Endodermal cell (in vitro differentiated cells): Measurements from ENCODE around the gene PACS1. TPM values are rescaled to one million over a fixed set of nuclear protein-coding genes. Genes with fewer than 3 reads are reported as not detected.

ENCODE experiments used
- DNase-seq: peaks from one replicate; pipeline ENCODE4 v3.0.0-alpha.2; 2017
- H3K27ac ChIP-seq: 2 replicates; pipeline ENCODE4 v1.5.1; 2013; ENCODE audit warnings: mild to moderate bottlenecking, low read depth, low read length, moderate library complexity
- H3K27me3 ChIP-seq: 2 replicates; pipeline ENCODE4 v1.6.1; 2013; ENCODE audit warnings: mild to moderate bottlenecking, low read length, moderate library complexity; ENCODE audit not compliant: insufficient read depth, control insufficient read depth, poor library complexity, severe bottlenecking
- H3K36me3 ChIP-seq: 2 replicates; pipeline ENCODE4 v1.7.0; 2013; ENCODE audit warnings: mild to moderate bottlenecking, low read length, moderate library complexity; ENCODE audit not compliant: control insufficient read depth, insufficient read depth
- H3K4me1 ChIP-seq: one replicate; pipeline ENCODE4 v1.7.0; 2013; ENCODE audit warnings: low read length; ENCODE audit not compliant: control insufficient read depth, insufficient read depth
- H3K4me3 ChIP-seq: 2 replicates; pipeline ENCODE4 v1.5.1; 2013; ENCODE audit warnings: mild to moderate bottlenecking, low read length, moderate library complexity
- H3K9ac ChIP-seq: 2 replicates; pipeline ENCODE4 v1.6.1; 2013; ENCODE audit warnings: mild to moderate bottlenecking, low read length, moderate library complexity; ENCODE audit not compliant: poor library complexity, severe bottlenecking; ENCODE audit errors: extremely low read depth
- H3K9me3 ChIP-seq: 2 replicates; pipeline ENCODE4 v1.6.1; 2013; ENCODE audit warnings: mild to moderate bottlenecking, low read length, moderate library complexity; ENCODE audit not compliant: control insufficient read depth
- H3K27ac Mint-ChIP-seq: 2 replicates; pipeline ENCODE4 v1.8.0; 2020; ENCODE audit warnings: mixed read lengths
- H3K27me3 Mint-ChIP-seq: 2 replicates; pipeline ENCODE4 v1.8.0; 2021; ENCODE audit warnings: mild to moderate bottlenecking, mixed read lengths; ENCODE audit not compliant: insufficient read depth
- H3K36me3 Mint-ChIP-seq: 2 replicates; pipeline ENCODE4 v1.8.0; 2020; ENCODE audit warnings: low read depth, mixed read lengths
- H3K4me1 Mint-ChIP-seq: 2 replicates; pipeline ENCODE4 v1.8.0; 2020; ENCODE audit warnings: mixed read lengths
- H3K4me3 Mint-ChIP-seq: 2 replicates; pipeline ENCODE4 v1.8.0; 2020; ENCODE audit warnings: mild to moderate bottlenecking, moderate library complexity, mixed read lengths
- H3K9me3 Mint-ChIP-seq: 2 replicates; pipeline ENCODE4 v1.8.0; 2020; ENCODE audit warnings: mild to moderate bottlenecking, mixed read lengths
- WGBS, 2 experiments: methylation state at CpG; one replicate each; pipeline versions ENCODE4 v1.1.5 to v1.1.7; 2013; ENCODE audit warnings: missing lambda C conversion rate in 2 of 2, mixed read lengths in 1 of 2; ENCODE audit not compliant: insufficient coverage in 1 of 2, insufficient read length in 1 of 2; 5-methylcytosine and 5-hydroxymethylcytosine counted together
- total RNA-seq, 2 donors: library from RNA; stranded (reverse); fragmentation: NEBNext Ultra II Directional in 1 of 2; extraction: Animal tissue kit (Norgen Biotek cat#: 25700) in 1 of 2; gene quantifications; 2 replicates in 1 of 2; 3 replicates in 1 of 2; pipeline ENCODE4 v1.2.1, GENCODE V29; 2021
- TF ChIP-seq, protein P1 (sequence below): fragments of 200-600 bp; sonication (generic); conservative IDR thresholded peaks from 2 replicates; pipeline ENCODE4 v1.5.0; 2021; ENCODE audit warnings: antibody characterized with exemption, mild to moderate bottlenecking

Gene PACS1
- total RNA-seq, 2 donors from 2014 or later, result 67.0 to 67.1 TPM

DNA sequence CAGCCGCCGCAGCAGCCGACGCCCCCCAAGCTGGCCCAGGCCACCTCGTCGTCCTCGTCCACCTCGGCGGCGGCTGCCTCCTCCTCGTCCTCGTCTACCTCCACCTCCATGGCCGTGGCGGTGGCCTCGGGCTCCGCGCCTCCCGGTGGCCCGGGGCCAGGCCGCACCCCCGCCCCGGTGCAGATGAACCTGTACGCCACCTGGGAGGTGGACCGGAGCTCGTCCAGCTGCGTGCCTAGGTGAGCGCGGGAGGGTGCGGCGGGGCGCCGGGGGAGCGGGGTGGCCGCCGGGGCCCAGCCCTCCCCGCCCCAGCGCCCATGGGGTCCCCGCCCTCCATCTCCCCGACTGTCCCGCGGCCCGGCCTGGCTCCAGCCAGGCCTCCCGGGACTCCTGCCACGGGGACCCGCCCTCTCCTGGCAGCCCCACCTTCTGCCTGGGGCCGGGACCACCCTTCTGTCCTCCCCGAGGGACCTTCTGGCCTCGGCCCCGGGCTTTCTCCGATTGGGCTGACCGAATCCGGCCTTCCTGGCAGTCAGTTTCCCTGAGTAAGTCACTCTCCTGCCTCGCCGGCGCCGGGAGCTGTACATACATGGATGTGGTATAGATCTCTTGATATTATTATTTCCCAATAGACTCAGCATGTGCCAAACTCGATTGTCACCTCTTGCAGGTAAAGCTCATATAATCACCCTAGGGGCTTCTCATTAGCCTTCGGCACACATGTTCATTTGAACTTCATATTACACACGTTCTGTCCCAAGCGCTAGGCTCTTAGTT, 720 bp downstream of the PACS1 start:
- H3K4me1 ChIP-seq, result peaks cover 5% of the 10 kb centered on the region
- H3K36me3 ChIP-seq, result peaks cover 62% of the 10 kb centered on the region
- H3K27ac Mint-ChIP-seq, result peak overlapping the region; percentile 50
- no peaks in the 10 kb centered on the region for H3K27me3 ChIP-seq
- no peaks in the 10 kb centered on the region for H3K9me3 ChIP-seq
- 4 to 14% methylated on average over 19 to 57 of the region's 60 CpGs for WGBS, 2 experiments
- peak overlapping the region; percentile 85 for H3K4me3 ChIP-seq
- TF ChIP-seq, protein P1, sequence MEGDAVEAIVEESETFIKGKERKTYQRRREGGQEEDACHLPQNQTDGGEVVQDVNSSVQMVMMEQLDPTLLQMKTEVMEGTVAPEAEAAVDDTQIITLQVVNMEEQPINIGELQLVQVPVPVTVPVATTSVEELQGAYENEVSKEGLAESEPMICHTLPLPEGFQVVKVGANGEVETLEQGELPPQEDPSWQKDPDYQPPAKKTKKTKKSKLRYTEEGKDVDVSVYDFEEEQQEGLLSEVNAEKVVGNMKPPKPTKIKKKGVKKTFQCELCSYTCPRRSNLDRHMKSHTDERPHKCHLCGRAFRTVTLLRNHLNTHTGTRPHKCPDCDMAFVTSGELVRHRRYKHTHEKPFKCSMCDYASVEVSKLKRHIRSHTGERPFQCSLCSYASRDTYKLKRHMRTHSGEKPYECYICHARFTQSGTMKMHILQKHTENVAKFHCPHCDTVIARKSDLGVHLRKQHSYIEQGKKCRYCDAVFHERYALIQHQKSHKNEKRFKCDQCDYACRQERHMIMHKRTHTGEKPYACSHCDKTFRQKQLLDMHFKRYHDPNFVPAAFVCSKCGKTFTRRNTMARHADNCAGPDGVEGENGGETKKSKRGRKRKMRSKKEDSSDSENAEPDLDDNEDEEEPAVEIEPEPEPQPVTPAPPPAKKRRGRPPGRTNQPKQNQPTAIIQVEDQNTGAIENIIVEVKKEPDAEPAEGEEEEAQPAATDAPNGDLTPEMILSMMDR, result no peak
- peaks cover 58% of the 10 kb centered on the region for H3K36me3 Mint-ChIP-seq
- peaks cover 25% of the 10 kb centered on the region for H3K4me1 Mint-ChIP-seq
- H3K9ac ChIP-seq, result peak overlapping the region; percentile 62
- no peaks in the 10 kb centered on the region for H3K9me3 Mint-ChIP-seq
- H3K4me3 Mint-ChIP-seq, result peak overlapping the region; percentile 75
- no peak overlapping the region for H3K27ac ChIP-seq
- DNase-seq, result peak; percentile 78
- no peaks in the 10 kb centered on the region for H3K27me3 Mint-ChIP-seq

DNA sequence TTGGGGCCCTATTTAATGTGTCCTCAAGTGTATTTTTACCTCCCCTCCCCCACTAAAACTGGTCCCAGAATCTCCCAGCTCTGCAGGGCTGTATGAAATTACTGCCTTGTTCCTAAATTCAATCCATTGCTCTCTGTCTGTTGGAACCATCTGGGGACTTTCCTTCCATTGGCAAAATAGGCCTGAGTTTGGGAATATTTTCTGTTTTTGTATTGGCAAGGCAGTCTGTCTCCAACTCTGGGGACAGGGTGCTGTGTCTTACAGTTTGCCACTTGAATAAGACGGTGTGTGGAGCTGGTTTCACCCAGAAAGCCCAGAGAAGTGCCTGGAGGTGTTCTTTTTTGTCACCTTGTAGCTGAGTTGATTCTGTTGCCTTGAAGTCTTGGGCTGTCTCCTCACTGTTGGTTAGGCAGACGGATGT, 1.3 kb downstream of the PACS1 start:
- Mint-ChIP-seq H3K4me3 (peak overlapping the region; percentile 75), H3K27me3 (no peaks in the 10 kb centered on the region), H3K4me1 (peaks cover 25% of the 10 kb centered on the region), H3K36me3 (peaks cover 57% of the 10 kb centered on the region), H3K9me3 (no peaks in the 10 kb centered on the region), H3K27ac (peak overlapping the region; percentile 50)
- H3K4me3 ChIP-seq, result peak overlapping the region; percentile 85
- DNase-seq, result no peak
- H3K4me1 ChIP-seq, result peaks cover 5% of the 10 kb centered on the region
- no peaks in the 10 kb centered on the region for H3K27me3 ChIP-seq
- peak overlapping the region; percentile 62 for H3K9ac ChIP-seq
- H3K36me3 ChIP-seq, result peaks cover 60% of the 10 kb centered on the region
- TF ChIP-seq, protein P1, result no peak
- WGBS, 2 experiments, result 36 to 69% methylated on average over 1 of the region's 2 CpGs
- no peaks in the 10 kb centered on the region for H3K9me3 ChIP-seq
- H3K27ac ChIP-seq, result no peak overlapping the region

- peak; percentile 10 for DNase-seq
- no peak overlapping the region for H3K9ac ChIP-seq
- Mint-ChIP-seq H3K27ac (no peak overlapping the region), H3K9me3 (no peaks in the 10 kb centered on the region), H3K4me1 (peaks cover 25% of the 10 kb centered on the region), H3K4me3 (peak overlapping the region; percentile 75), H3K36me3 (peaks cover 56% of the 10 kb centered on the region), H3K27me3 (no peaks in the 10 kb centered on the region)
- peaks cover 56% of the 10 kb centered on the region for H3K36me3 ChIP-seq
- TF ChIP-seq, protein P1, result no peak
- no peaks in the 10 kb centered on the region for H3K9me3 ChIP-seq
- peaks cover 5% of the 10 kb centered on the region for H3K4me1 ChIP-seq
- no peak overlapping the region for H3K27ac ChIP-seq
- H3K4me3 ChIP-seq, result peak overlapping the region; percentile 85
- 100% methylated on average over 2 of the region's 3 CpGs; no CpG with 5 or more reads in 1 of the 2 experiments for WGBS, 2 experiments
- no peaks in the 10 kb centered on the region for H3K27me3 ChIP-seq
Measured at GRCh38 chr11:66072081-66072480, 2.0 kb downstream of the PACS1 start.
